ENCODE measurements around the gene MMP24.
"Not testable (repeated sequence)": the region's sequence is repeated elsewhere in the genome, so short reads cannot be mapped to it uniquely, and the experiment has no call there.

The MMP24 gene

GRCh38 chr20:35226126-35226883, at the start of gene MMP24:
MMP24 (plus strand) TSS chr20:35226690; CDS start chr20:35226739, 49 bp downstream.
- H3K4me3 ChIP-seq: peak within 1 kb of the TSS; percentile 74
- no peak for DNase-seq (ENCODE audit: low spot score)
- TF ChIP-seq, protein P1, sequence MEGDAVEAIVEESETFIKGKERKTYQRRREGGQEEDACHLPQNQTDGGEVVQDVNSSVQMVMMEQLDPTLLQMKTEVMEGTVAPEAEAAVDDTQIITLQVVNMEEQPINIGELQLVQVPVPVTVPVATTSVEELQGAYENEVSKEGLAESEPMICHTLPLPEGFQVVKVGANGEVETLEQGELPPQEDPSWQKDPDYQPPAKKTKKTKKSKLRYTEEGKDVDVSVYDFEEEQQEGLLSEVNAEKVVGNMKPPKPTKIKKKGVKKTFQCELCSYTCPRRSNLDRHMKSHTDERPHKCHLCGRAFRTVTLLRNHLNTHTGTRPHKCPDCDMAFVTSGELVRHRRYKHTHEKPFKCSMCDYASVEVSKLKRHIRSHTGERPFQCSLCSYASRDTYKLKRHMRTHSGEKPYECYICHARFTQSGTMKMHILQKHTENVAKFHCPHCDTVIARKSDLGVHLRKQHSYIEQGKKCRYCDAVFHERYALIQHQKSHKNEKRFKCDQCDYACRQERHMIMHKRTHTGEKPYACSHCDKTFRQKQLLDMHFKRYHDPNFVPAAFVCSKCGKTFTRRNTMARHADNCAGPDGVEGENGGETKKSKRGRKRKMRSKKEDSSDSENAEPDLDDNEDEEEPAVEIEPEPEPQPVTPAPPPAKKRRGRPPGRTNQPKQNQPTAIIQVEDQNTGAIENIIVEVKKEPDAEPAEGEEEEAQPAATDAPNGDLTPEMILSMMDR (IDR thresholded peaks at IDR 0.05): no peak
- H3K27ac ChIP-seq: no peak within 1 kb of the TSS

DNA sequence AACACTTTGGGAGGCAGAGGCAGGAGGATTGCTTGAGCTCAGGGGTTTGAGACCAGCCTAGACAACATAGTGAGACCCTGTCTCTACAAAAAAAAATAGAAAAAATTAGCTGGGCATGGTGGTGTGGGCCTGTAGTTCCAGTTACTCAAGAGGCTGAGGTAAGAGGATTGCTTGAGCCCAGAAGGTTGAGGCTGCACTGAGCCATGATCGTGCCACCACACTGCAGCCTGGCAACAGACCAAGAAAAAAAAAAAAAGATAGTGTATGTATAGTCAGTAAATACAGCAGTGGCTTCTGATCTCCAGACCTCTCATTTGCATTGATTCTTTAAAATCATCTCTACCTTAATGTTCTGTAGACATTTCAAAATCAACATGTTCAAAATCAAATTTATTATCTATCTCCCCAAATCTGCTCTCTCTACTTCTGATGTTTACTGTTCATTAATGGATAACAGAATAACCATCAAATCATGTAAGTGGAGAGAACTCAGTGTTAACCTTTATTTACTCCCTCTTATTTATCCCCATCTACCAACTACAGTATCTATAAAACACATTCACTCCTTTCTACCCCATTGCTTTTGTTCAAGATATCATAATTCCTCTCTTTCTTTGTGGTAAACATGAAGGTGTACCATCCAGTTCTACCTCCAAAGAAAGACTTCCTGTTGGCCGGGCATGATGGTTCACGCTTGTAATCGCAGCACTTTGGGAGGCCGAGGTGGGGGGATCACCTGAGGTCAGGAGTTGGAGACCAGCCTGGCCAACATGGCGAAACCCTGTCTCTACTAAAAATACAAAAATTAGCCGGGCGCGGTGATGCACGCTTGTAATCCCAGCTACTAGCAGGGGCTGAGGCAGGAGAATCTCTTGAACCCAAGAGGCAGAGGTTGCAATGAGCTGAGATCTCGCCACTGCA, 46.9 kb upstream of the MMP24 start:
- Histone ChIP-seq H3K27ac (no peak overlapping the region), H3K4me3 (no peak overlapping the region)
- TF ChIP-seq, protein P1 (IDR thresholded peaks at IDR 0.05): no peak
- DNase-seq (ENCODE audit: low spot score): no peak

DNA sequence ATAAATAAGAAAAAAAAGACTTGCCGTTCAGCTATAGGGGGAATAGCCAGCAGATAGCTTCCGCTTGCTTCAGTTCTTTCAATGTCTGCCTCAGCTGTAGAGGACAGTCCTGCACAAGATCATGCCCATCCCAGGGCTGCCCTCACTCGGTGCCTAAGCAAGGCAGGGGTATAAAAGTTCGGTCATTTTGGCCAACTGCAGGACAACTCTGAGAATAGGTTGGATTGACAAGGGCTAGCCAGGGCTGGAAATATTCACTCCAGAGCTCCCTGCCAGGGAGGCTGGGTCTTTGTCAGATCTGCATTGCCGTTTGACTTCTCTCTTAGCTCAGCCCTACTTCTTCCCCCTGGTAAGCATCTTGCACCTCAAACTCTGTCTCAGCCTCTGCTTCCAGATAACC, 46.2 kb upstream of the MMP24 start:
- DNase-seq (ENCODE audit: low spot score): no peak
- no peak overlapping the region for H3K27ac ChIP-seq
- TF ChIP-seq, protein P1 (IDR thresholded peaks at IDR 0.05): no peak
- H3K4me3 ChIP-seq: no peak overlapping the region

- DNase-seq (ENCODE audit: low spot score): no peak
These were observed 44.8 kb upstream of the MMP24 start for GRCh38 chr20:35181731-35182130.

DNA sequence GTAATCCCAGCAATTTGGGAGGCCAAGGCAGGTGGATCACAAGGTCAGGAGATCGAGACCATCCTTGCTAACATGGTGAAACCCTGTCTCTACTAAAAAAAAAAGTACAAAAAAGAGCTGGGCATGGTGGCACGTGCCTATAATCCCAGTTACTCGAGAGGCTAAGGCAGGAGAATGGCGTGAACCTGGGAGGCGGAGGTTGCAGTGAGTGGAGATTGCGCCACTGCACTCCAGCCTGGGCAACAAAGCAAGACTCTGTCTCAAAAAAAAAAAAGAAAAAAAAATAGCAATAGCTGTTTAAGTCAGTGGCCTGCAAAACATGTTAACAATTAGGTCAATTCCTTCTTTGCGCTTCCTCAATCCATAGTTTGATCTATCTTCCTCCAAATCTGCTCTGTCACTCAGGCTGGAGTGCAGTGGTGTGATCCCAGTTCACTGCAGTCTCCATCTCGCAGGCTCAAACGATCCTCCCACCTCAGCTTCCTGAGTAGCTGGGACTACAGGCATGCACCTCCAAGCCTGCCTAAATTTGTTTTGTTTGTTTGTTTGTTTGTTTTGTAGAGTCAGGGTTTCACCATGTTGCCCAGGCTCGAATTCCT, 39.7 kb upstream of the MMP24 start:
- H3K27ac ChIP-seq; H3K4me3 ChIP-seq; DNase-seq (ENCODE audit: low spot score): not testable (repeated sequence)

More at GRCh38 chr20:35181731-35182130, 44.8 kb upstream of the MMP24 start:
- no peak overlapping the region for H3K27ac ChIP-seq
- TF ChIP-seq, protein P1 (IDR thresholded peaks at IDR 0.05): no peak
- H3K4me3 ChIP-seq: no peak overlapping the region

GRCh38 chr20:35187584-35188190, 38.8 kb upstream of the MMP24 start:
- Histone ChIP-seq H3K4me3 (no peak overlapping the region), H3K27ac (no peak overlapping the region)
- DNase-seq (ENCODE audit: low spot score): no peak
- TF ChIP-seq, protein P1 (IDR thresholded peaks at IDR 0.05): no peak

DNA sequence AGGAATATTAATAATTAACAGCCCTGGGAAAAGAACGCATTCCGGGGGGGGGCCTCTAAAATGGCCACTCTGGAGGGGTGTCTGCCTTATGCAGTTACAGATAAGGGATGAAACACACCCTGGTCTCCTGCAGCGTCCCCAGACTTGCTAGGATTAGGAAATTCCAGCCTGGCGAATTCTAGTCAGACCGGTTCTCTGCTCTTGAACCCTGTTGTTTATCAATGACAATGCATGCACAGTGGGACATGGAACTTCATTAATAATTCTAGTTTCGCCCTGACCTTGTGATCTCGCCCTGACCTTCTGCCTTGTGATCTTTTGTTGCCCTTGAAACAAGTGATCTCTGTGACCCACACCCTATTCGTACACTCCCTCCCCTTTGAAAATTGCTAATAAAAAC, 37.3 kb upstream of the MMP24 start:
- not testable (repeated sequence) for DNase-seq (ENCODE audit: low spot score); H3K27ac ChIP-seq; H3K4me3 ChIP-seq
